ENCODE measurements around the gene GLI1. TPM values are rescaled to one million over a fixed set of nuclear protein-coding genes. Genes with fewer than 3 reads are reported as not detected.
A peak's percentile ranks its signal among the peaks of the same experiment; 100 is the strongest.

The GLI1 gene
- total RNA-seq, 2 experiments from 2014 or later = 0.31 to 0.85 TPM

DNA sequence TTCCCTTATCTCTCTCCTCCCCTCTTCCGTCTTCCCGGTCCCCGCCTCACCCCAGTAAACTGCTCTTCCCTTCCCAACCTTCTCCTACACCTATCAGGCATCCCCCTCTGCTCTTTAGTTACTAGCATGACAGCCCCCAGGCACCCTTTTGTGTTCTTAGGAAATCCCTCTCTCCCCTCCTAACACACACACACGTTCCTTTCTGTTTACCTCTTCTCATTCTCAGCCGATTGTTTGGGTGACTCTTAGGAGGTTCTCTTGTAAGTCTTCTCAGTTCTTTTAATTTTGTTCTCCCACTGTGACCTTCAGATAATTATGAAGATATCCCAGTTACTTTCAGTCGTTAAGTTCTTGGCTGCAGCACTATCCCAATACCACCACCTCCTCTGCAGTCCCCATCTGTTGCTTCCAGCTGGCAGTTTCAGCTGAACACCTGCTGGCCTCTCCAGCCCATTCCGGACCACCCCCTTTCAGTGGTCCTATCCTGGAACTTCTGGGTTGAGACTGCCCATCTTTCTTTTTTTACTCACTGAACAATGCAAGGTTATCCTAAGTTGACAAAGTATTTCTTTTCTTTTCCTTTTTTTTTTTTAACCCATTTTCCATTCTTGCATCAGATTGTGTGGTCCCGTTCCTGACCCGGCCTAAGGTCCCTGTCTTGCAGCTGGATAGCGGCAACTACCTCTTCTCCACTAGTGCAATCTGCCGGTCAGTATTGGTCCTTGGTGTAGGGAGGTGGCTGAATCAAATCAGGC, 29.0 kb downstream of the GLI1 start:
- TF ChIP-seq, protein P1, sequence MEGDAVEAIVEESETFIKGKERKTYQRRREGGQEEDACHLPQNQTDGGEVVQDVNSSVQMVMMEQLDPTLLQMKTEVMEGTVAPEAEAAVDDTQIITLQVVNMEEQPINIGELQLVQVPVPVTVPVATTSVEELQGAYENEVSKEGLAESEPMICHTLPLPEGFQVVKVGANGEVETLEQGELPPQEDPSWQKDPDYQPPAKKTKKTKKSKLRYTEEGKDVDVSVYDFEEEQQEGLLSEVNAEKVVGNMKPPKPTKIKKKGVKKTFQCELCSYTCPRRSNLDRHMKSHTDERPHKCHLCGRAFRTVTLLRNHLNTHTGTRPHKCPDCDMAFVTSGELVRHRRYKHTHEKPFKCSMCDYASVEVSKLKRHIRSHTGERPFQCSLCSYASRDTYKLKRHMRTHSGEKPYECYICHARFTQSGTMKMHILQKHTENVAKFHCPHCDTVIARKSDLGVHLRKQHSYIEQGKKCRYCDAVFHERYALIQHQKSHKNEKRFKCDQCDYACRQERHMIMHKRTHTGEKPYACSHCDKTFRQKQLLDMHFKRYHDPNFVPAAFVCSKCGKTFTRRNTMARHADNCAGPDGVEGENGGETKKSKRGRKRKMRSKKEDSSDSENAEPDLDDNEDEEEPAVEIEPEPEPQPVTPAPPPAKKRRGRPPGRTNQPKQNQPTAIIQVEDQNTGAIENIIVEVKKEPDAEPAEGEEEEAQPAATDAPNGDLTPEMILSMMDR (IDR thresholded peaks at IDR 0.05) = no peak
- H3K4me1 Mint-ChIP-seq (ENCODE audit: low read depth) = peaks cover 35% of the 10 kb centered on the region
- ATAC-seq (ENCODE audit: poor library complexity) (no peak), DNase-seq (no peak)
- POLR2A ChIA-PET = interaction anchor here (1.4 to 2.5 kb wide), 3 partner anchors 11 to 32 kb away, joined by 3 to 15 read pairs (median 10); partner anchors contain the start of gene DDIT3
- peaks cover 40% of the 10 kb centered on the region for H3K36me3 ChIP-seq (ENCODE audit: insufficient read depth, low read length)
- CTCF ChIA-PET = interaction anchor here (1.4 kb wide), 1 partner anchor 30 kb away, joined by 5 read pairs; the partner anchor contains the start of gene GLI1
- peaks cover 26% of the 10 kb centered on the region for H3K4me1 ChIP-seq (ENCODE audit: insufficient read depth, low read length)
- H3K9me3 ChIP-seq (ENCODE audit: control insufficient read depth in 1 of 2, insufficient read depth in 1 of 2, low read length in 2 of 2) = no peaks in the 10 kb centered on the region
- H3K27ac ChIP-seq (ENCODE audit: low read depth in 1 of 2, low read length in 2 of 2) = peak overlapping the region; percentile 80 to 86
- intact Hi-C loops (cut with DNase I, micrococcal nuclease) = loop anchor here in 1 of 2 experiments (1.0 to 5.0 kb wide), 2 partner anchors 31 to 59 kb away; partner anchors contain the start of gene DCTN2
- H3K4me3 Mint-ChIP-seq = peak overlapping the region; percentile 98
- H3K4me3 ChIP-seq (ENCODE audit: low read length) = peak overlapping the region; percentile 98
- no peaks in the 10 kb centered on the region for H3K27me3 ChIP-seq (ENCODE audit: control insufficient read depth in 1 of 2, insufficient read depth in 2 of 2, low read length in 2 of 2)
- peaks cover 57% of the 10 kb centered on the region for H3K36me3 Mint-ChIP-seq (ENCODE audit: low read depth)
- H3K27me3 Mint-ChIP-seq = no peaks in the 10 kb centered on the region
- peak overlapping the region; percentile 90 for H3K27ac Mint-ChIP-seq
- no peaks in the 10 kb centered on the region for H3K9me3 Mint-ChIP-seq

DNA sequence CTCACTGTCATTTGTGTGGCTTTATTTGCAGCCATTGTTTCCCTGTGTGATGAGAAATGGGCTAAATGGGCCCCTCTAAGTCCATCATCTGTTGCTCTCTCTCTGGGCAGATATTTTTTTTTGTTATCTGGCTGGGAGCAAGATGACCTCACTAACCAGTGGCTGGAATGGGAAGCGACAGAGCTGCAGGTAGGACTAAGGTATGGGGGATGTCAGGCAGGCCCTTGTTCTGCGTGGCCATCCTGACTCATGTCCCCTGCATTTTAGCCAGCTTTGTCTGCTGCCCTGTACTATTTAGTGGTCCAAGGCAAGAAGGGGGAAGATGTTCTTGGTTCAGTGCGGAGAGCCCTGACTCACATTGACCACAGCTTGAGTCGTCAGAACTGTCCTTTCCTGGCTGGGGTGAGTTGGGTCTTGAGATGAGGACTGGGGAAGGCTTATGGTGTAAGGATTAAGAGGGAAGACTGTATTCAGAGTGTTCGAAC, 29.6 kb downstream of the GLI1 start:
- no peaks in the 10 kb centered on the region for H3K9me3 ChIP-seq (ENCODE audit: control insufficient read depth in 1 of 2, insufficient read depth in 1 of 2, low read length in 2 of 2)
- intact Hi-C loops (cut with DNase I, micrococcal nuclease) = loop anchor here in 1 of 2 experiments (1.0 to 5.0 kb wide), 2 partner anchors 30 to 58 kb away; partner anchors contain the start of gene DCTN2
- Mint-ChIP-seq H3K27ac (peak overlapping the region; percentile 90), H3K36me3 (ENCODE audit: low read depth) (peaks cover 57% of the 10 kb centered on the region), H3K27me3 (no peaks in the 10 kb centered on the region), H3K4me1 (ENCODE audit: low read depth) (peaks cover 35% of the 10 kb centered on the region), H3K9me3 (no peaks in the 10 kb centered on the region), H3K4me3 (peak overlapping the region; percentile 98)
- DNase-seq (no peak), ATAC-seq (ENCODE audit: poor library complexity) (no peak)
- H3K4me3 ChIP-seq (ENCODE audit: low read length) = peak overlapping the region; percentile 98
- no peaks in the 10 kb centered on the region for H3K27me3 ChIP-seq (ENCODE audit: control insufficient read depth in 1 of 2, insufficient read depth in 2 of 2, low read length in 2 of 2)
- POLR2A ChIA-PET = interaction anchor here (1.4 to 2.5 kb wide), 3 partner anchors 9 to 31 kb away, joined by 3 to 10 read pairs (median 7); partner anchors contain the start of genes ARHGAP9 and DDIT3
- peaks cover 26% of the 10 kb centered on the region for H3K4me1 ChIP-seq (ENCODE audit: insufficient read depth, low read length)
- CTCF ChIA-PET = interaction anchor here (1.4 to 1.6 kb wide), 2 partner anchors 30 kb away, joined by 3 to 5 read pairs; partner anchors contain the start of gene GLI1
- TF ChIP-seq, protein P1 (IDR thresholded peaks at IDR 0.05) = no peak
- peak overlapping the region; percentile 24 to 80 for H3K27ac ChIP-seq (ENCODE audit: low read depth in 1 of 2, low read length in 2 of 2)
- peaks cover 40% of the 10 kb centered on the region for H3K36me3 ChIP-seq (ENCODE audit: insufficient read depth, low read length)

DNA sequence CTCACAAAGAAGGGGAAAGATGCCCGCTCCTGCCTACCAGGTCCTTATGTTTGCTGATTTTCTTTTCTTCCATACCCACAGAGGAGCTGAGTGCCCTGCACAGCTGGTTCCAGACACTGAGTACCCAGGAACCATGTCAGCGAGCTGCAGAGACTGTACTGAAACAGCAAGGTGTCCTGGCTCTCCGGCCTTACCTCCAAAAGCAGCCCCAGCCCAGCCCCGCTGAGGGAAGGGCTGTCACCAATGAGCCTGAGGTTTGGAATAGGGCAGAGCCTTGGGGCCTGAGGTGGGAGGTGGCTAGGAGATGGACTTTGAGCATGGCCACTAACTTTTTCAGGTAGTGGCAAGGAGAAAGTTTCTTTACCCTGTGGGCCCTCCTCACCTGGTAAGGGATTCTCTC, 30.5 kb downstream of the GLI1 start:
- CTCF ChIA-PET = interaction anchor here (1.6 kb wide), 1 partner anchor 31 kb away, joined by 3 read pairs; the partner anchor contains the start of gene GLI1
- Histone ChIP-seq H3K27ac (ENCODE audit: low read depth in 1 of 2, low read length in 2 of 2) (no peak overlapping the region), H3K4me3 (ENCODE audit: low read length) (no peak overlapping the region), H3K27me3 (ENCODE audit: control insufficient read depth in 1 of 2, insufficient read depth in 2 of 2, low read length in 2 of 2) (no peaks in the 10 kb centered on the region), H3K4me1 (ENCODE audit: insufficient read depth, low read length) (peaks cover 26% of the 10 kb centered on the region), H3K36me3 (ENCODE audit: insufficient read depth, low read length) (peaks cover 40% of the 10 kb centered on the region), H3K9me3 (ENCODE audit: control insufficient read depth in 1 of 2, insufficient read depth in 1 of 2, low read length in 2 of 2) (no peaks in the 10 kb centered on the region)
- no peak overlapping the region for H3K27ac Mint-ChIP-seq
- H3K36me3 Mint-ChIP-seq (ENCODE audit: low read depth) = peaks cover 62% of the 10 kb centered on the region
- intact Hi-C loops (cut with DNase I, micrococcal nuclease) = loop anchor here in 1 of 2 experiments (2.0 kb wide), 1 partner anchor 13 kb away; no protein-coding TSS in a partner anchor
- no peak overlapping the region for H3K4me3 Mint-ChIP-seq
- H3K9me3 Mint-ChIP-seq = no peaks in the 10 kb centered on the region
- H3K27me3 Mint-ChIP-seq = no peaks in the 10 kb centered on the region
- DNase-seq (no peak), ATAC-seq (ENCODE audit: poor library complexity) (no peak)
- TF ChIP-seq, protein P1 (IDR thresholded peaks at IDR 0.05) = no peak
- peaks cover 35% of the 10 kb centered on the region for H3K4me1 Mint-ChIP-seq (ENCODE audit: low read depth)
- POLR2A ChIA-PET = interaction anchor here (1.2 to 2.4 kb wide), 3 partner anchors 10 to 30 kb away, joined by 3 to 7 read pairs (median 3); partner anchors contain the start of genes ARHGAP9 and DDIT3

All from CD4-positive, alpha-beta T cell (primary cell).